Stomach (tissue), 4 donors: ENCODE results near the gene RBM43.

Source experiments
- POLR2A ChIP-seq, 4 donors: fragments of 450-650 bp; IDR thresholded peaks; one replicate each; pipeline ENCODE4 v1.6.1; 2016; ENCODE audit warnings: antibody characterized with exemption in 4 of 4, control low read depth in 2 of 4, mild to moderate bottlenecking in 1 of 4, moderate library complexity in 1 of 4
- POLR2AphosphoS5 ChIP-seq, 3 donors: sonication (generic); formaldehyde crosslinking; IDR thresholded peaks; one replicate each; pipeline ENCODE4 v1.6.1; 2016; ENCODE audit warnings: antibody characterized with exemption in 3 of 3
- TF ChIP-seq, protein P1 (sequence below), 7 experiments: fragments of 450-650 bp in 4 of 7; fragments of 200-600 bp in 3 of 7; sonication (generic) in 3 of 7; IDR thresholded peaks; one replicate each; pipeline ENCODE4 v1.5.1; 2016 to 2019; ENCODE audit warnings: antibody characterized with exemption in 7 of 7, control low read depth in 2 of 7, mild to moderate bottlenecking in 1 of 7

DNA sequence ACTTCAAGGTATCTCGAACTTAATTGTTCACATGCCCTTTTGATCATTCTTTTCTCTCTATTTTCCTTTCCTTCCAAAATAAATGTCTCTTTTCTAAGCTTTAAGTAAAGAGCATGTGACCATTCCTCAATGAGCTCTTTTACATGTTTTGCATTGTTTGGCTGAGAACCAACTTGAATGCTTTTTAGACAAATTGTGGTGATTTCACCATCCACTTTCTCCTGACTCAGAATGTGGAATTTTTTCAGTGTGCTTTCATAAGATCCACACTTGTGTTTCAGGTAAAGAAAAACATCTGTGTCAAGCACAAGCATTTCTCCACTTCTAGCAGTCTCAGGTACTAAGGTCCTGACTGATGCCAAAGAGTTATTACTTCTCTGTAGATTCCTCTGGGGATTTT lies 10.7 kb downstream of the RBM43 start:
- no peak for TF ChIP-seq POLR2AphosphoS5 (IDR thresholded peaks at IDR 0.05)
- TF ChIP-seq, protein P1, sequence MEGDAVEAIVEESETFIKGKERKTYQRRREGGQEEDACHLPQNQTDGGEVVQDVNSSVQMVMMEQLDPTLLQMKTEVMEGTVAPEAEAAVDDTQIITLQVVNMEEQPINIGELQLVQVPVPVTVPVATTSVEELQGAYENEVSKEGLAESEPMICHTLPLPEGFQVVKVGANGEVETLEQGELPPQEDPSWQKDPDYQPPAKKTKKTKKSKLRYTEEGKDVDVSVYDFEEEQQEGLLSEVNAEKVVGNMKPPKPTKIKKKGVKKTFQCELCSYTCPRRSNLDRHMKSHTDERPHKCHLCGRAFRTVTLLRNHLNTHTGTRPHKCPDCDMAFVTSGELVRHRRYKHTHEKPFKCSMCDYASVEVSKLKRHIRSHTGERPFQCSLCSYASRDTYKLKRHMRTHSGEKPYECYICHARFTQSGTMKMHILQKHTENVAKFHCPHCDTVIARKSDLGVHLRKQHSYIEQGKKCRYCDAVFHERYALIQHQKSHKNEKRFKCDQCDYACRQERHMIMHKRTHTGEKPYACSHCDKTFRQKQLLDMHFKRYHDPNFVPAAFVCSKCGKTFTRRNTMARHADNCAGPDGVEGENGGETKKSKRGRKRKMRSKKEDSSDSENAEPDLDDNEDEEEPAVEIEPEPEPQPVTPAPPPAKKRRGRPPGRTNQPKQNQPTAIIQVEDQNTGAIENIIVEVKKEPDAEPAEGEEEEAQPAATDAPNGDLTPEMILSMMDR (IDR thresholded peaks at IDR 0.05) = no peak
- no peak for TF ChIP-seq POLR2A (IDR thresholded peaks at IDR 0.05)
